Bronchial epithelial cell (primary cell): ENCODE data around the gene SLC30A4. TPM values are rescaled to one million over a fixed set of nuclear protein-coding genes. Genes with fewer than 3 reads are reported as not detected.

ENCODE experiments used
- DNase-seq: peaks from one replicate; pipeline ENCODE4 v3.0.0-alpha.2; 2010; ENCODE audit warnings: low read depth
- FAIRE-seq: peaks from 2 replicates; lab custom pipeline; 2011; peaks lifted over from hg19 to GRCh38; lab: Jason Lieb, UNC
- H3K27me3 ChIP-seq: 2 replicates; pipeline ENCODE4 v1.5.1; 2011; ENCODE audit warnings: low read length; ENCODE audit not compliant: control insufficient read depth, insufficient read depth
- H3K36me3 ChIP-seq: 2 replicates; pipeline ENCODE4 v1.5.1; 2011; ENCODE audit warnings: low read length; ENCODE audit not compliant: control insufficient read depth, insufficient read depth
- H3K4me3 ChIP-seq: 2 replicates; pipeline ENCODE4 v1.5.1; 2011; ENCODE audit warnings: mild to moderate bottlenecking, low read depth, low read length, control low read depth
- total RNA-seq: library from RNA; depleted of rRNA; stranded (reverse); fragments of >200 nt; gene quantifications from 2 replicates; pipeline ENCODE4 v1.2.1, GENCODE V29; 2014
- TF ChIP-seq, protein P1 (sequence below): IDR thresholded peaks from 2 replicates; pipeline ENCODE4 v1.5.1; 2011; ENCODE audit warnings: mild to moderate bottlenecking, moderate library complexity, low read length, control low read depth, inconsistent platforms; ENCODE audit not compliant: insufficient read depth, severe bottlenecking

The SLC30A4 gene
- total RNA-seq, 1 donor from 2014 or later: 3.4 TPM

DNA sequence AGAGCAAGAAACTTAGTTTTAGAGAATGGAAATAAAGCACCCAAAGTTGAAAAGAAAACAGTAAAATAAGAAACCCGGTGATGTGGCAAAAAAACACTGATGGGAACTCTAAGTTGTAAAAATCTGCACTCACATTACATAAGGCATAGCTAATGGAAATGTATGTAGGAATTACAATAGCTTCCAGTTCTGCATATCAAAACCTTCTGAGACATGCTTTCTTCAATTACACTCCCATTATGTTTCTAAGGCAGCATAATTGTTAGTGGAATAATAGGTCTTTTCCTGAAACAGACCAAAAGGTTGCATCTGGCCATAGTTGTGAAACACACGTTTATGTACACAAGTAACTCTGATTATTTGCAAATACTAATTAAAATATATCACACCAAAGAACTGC is 41.4 kb downstream of the SLC30A4 start:
- no peak for DNase-seq
- no peak for FAIRE-seq
- H3K27me3 ChIP-seq: no peaks in the 10 kb centered on the region
- no peak overlapping the region for H3K4me3 ChIP-seq
- TF ChIP-seq, protein P1, sequence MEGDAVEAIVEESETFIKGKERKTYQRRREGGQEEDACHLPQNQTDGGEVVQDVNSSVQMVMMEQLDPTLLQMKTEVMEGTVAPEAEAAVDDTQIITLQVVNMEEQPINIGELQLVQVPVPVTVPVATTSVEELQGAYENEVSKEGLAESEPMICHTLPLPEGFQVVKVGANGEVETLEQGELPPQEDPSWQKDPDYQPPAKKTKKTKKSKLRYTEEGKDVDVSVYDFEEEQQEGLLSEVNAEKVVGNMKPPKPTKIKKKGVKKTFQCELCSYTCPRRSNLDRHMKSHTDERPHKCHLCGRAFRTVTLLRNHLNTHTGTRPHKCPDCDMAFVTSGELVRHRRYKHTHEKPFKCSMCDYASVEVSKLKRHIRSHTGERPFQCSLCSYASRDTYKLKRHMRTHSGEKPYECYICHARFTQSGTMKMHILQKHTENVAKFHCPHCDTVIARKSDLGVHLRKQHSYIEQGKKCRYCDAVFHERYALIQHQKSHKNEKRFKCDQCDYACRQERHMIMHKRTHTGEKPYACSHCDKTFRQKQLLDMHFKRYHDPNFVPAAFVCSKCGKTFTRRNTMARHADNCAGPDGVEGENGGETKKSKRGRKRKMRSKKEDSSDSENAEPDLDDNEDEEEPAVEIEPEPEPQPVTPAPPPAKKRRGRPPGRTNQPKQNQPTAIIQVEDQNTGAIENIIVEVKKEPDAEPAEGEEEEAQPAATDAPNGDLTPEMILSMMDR: no peak
- H3K36me3 ChIP-seq: no peaks in the 10 kb centered on the region

DNA sequence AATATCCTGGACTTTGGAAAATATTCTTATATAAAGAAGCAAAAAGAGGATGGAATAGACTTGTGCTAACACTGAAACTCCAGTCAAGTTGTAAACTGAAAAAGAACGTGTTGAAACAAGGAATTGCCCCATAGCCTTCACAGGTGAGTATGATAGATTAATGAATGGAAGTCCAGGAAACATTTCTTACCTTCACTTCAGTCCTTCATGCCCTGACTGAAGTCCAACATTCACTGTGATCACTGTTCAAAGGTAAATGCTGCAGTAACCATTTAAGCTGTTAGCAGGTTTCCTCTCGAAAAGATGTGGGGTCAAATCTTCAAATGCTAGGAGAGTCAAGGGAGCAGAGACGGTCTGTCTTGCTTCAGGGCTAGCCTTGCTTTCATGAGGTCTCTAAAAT is 46.1 kb downstream of the SLC30A4 start:
- FAIRE-seq: no peak

DNA sequence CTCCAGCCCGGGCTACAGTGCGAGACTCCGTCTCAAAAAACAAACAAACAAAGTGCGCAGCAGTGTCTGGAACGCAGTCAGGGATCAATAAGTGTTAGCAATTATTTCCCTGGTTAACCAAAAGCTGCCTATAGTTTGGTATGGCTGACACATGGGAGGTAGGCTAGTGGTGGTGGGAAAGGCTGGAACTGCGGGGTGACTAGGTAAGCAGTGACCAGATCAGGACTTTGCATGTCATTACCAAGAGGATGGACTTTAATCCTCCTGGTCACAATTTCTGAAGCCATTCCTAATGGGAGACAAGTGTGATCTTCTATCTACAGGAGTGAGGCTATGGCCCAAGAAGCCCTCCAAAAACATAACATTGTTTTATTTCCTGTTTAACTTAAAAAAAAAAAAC is 47.8 kb downstream of the SLC30A4 start:
- Histone ChIP-seq H3K27me3 (no peaks in the 10 kb centered on the region), H3K4me3 (no peak overlapping the region), H3K36me3 (no peaks in the 10 kb centered on the region)
- no peak for FAIRE-seq
- no peak for DNase-seq
- TF ChIP-seq, protein P1: no peak

More for the DNA sequence above, 46.1 kb downstream of the SLC30A4 start:
- TF ChIP-seq, protein P1: no peak
- no peak overlapping the region for H3K4me3 ChIP-seq
- no peaks in the 10 kb centered on the region for H3K36me3 ChIP-seq
- no peak for DNase-seq
- no peaks in the 10 kb centered on the region for H3K27me3 ChIP-seq

DNA sequence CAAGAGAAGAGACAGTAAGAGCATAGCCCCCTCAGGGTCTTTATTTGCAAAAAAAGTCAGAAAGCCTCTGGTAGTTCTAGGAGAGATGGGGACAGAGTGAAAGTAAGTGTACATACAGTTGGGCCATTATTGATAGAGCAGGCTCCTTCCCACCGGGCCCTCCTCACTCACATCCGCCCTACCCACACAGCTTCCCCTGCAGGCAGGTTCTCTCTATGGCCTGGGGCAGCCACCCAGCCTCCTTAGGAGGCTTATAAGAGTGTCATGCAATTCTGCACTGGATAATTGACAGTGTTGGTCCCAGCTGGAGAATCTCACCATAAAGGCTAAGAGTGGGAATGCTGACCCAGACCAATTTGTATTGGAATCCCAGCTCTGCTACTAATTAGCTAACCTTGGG is 49.5 kb downstream of the SLC30A4 start:
- DNase-seq (no peak), FAIRE-seq (no peak)
- peaks cover 2% of the 10 kb centered on the region for H3K27me3 ChIP-seq
- no peaks in the 10 kb centered on the region for H3K36me3 ChIP-seq
- TF ChIP-seq, protein P1: no peak
- H3K4me3 ChIP-seq: no peak overlapping the region

DNA sequence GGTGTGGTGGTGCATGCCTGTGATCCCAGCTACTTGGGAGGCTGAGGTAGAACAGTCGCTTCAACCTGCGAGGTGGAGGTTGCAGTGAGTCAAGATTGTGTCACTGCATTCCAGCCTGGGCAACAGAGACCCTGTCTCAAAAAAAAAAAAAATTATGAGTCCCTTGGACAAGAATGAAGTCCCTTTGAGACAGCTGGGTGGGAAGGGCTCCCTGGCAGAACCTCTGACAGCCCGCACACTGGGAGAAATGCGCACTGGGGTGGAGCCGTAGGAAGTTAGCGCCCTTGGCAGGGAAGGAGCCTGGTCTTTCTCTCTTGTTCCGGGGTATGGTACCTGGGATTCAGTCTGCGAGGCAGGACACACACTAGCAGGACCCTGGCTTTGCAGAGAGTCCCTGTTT is 51.4 kb downstream of the SLC30A4 start:
- TF ChIP-seq, protein P1: no peak
- H3K4me3 ChIP-seq: no peak overlapping the region
- no peaks in the 10 kb centered on the region for H3K36me3 ChIP-seq
- FAIRE-seq (no peak), DNase-seq (no peak)
- H3K27me3 ChIP-seq: peaks cover 2% of the 10 kb centered on the region

DNA sequence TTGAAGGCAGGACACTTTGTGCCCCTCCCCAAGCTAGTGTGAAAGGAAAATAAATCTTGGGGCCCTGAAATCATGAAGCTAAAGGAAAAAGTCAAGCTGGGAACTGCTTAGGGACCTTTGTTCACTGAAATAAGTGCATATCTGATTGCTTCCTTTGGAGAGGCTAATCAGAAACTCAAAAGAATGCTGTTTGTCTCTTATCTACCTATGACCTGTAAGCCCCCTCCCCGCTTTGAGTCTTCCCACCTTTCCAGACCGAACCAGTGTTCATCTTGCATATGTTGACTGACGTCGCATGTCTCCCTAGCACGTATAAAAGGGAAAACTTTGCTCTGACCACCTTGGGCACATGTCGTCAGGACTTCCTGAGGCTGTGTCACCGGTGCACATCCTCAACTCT is 53.1 kb downstream of the SLC30A4 start:
- DNase-seq: no peak
- TF ChIP-seq, protein P1: no peak
- no peak overlapping the region for H3K4me3 ChIP-seq
- H3K27me3 ChIP-seq: peaks cover 2% of the 10 kb centered on the region
- FAIRE-seq: peak; percentile 89
- no peaks in the 10 kb centered on the region for H3K36me3 ChIP-seq
